ENCODE results near the gene PRKCZ. TPM values are rescaled to one million over a fixed set of nuclear protein-coding genes. Genes with fewer than 3 reads are reported as not detected.

PRKCZ gene
- total RNA-seq, 1 donor from 2014 or later: 33.4 TPM

GRCh38 chr1:2019571-2020309 is 30.5 kb upstream of the PRKCZ start:
- H3K27me3 Mint-ChIP-seq (ENCODE audit: insufficient read depth, low read depth): peaks cover 33% of the 10 kb centered on the region
- peaks cover 81% of the 10 kb centered on the region for H3K27me3 ChIP-seq
- peak overlapping the region; percentile 35 for H3K4me3 Mint-ChIP-seq
- DNase-seq (ENCODE audit: low spot score): peak; percentile 82
- H3K9me3 ChIP-seq (ENCODE audit: low read depth): no peaks in the 10 kb centered on the region
- no peak overlapping the region for H3K9ac ChIP-seq
- H3K27ac ChIP-seq: no peak overlapping the region
- H3K36me3 ChIP-seq: no peaks in the 10 kb centered on the region
- peaks cover 14% of the 10 kb centered on the region for H3F3A ChIP-seq (ENCODE audit: low read depth)
- no peak overlapping the region for H3K27ac Mint-ChIP-seq
- peak overlapping the region; percentile 36 for H3K4me3 ChIP-seq
- H2AFZ ChIP-seq (replicated peaks): no peak overlapping the region
- H3K4me2 ChIP-seq: peak overlapping the region; percentile 77
- peaks cover 9% of the 10 kb centered on the region for H3K4me1 ChIP-seq
- H4K20me1 ChIP-seq (ENCODE audit: low read depth): peaks cover 27% of the 10 kb centered on the region
- no peaks in the 10 kb centered on the region for H3K79me2 ChIP-seq (ENCODE audit: low read depth)
- H3K36me3 Mint-ChIP-seq: peaks cover 3% of the 10 kb centered on the region
- peaks cover 2% of the 10 kb centered on the region for H3K9me3 Mint-ChIP-seq
- TF ChIP-seq CTCF (IDR thresholded peaks at IDR 0.05) (no peak), EZH2phosphoT487 (IDR thresholded peaks at IDR 0.05) (no peak), EZH2 (IDR thresholded peaks at IDR 0.05) (peak; percentile 74)
- peaks cover 11% of the 10 kb centered on the region for H3K4me1 Mint-ChIP-seq

GRCh38 chr1:2020310-2020655 is 29.9 kb upstream of the PRKCZ start:
- no peak overlapping the region for H2AFZ ChIP-seq (replicated peaks)
- H3K4me3 ChIP-seq: no peak overlapping the region
- peak overlapping the region; percentile 35 for H3K4me3 Mint-ChIP-seq
- H3K27me3 ChIP-seq: peaks cover 76% of the 10 kb centered on the region
- peaks cover 9% of the 10 kb centered on the region for H3K4me1 ChIP-seq
- H3K36me3 ChIP-seq: no peaks in the 10 kb centered on the region
- no peak overlapping the region for H3K4me2 ChIP-seq
- H3K79me2 ChIP-seq (ENCODE audit: low read depth): no peaks in the 10 kb centered on the region
- H4K20me1 ChIP-seq (ENCODE audit: low read depth): peaks cover 27% of the 10 kb centered on the region
- TF ChIP-seq EZH2phosphoT487 (IDR thresholded peaks at IDR 0.05) (no peak), EZH2 (IDR thresholded peaks at IDR 0.05) (no peak), CTCF (IDR thresholded peaks at IDR 0.05) (no peak)
- H3F3A ChIP-seq (ENCODE audit: low read depth): peaks cover 14% of the 10 kb centered on the region
- H3K36me3 Mint-ChIP-seq: peaks cover 3% of the 10 kb centered on the region
- no peak for DNase-seq (ENCODE audit: low spot score)
- no peak overlapping the region for H3K27ac Mint-ChIP-seq
- H3K9me3 ChIP-seq (ENCODE audit: low read depth): no peaks in the 10 kb centered on the region
- H3K27ac ChIP-seq: no peak overlapping the region
- H3K9me3 Mint-ChIP-seq: peaks cover 2% of the 10 kb centered on the region
- H3K4me1 Mint-ChIP-seq: peaks cover 9% of the 10 kb centered on the region
- H3K9ac ChIP-seq: no peak overlapping the region
- peaks cover 32% of the 10 kb centered on the region for H3K27me3 Mint-ChIP-seq (ENCODE audit: insufficient read depth, low read depth)

GRCh38 chr1:2021550-2021949 is 28.7 kb upstream of the PRKCZ start:
- TF ChIP-seq EZH2 (IDR thresholded peaks at IDR 0.05) (no peak), CTCF (IDR thresholded peaks at IDR 0.05) (no peak), EZH2phosphoT487 (IDR thresholded peaks at IDR 0.05) (no peak)
- Histone ChIP-seq H3K4me2 (no peak overlapping the region), H3K9me3 (ENCODE audit: low read depth) (no peaks in the 10 kb centered on the region), H3K36me3 (no peaks in the 10 kb centered on the region), H3K27ac (no peak overlapping the region), H4K20me1 (ENCODE audit: low read depth) (peaks cover 27% of the 10 kb centered on the region), H2AFZ (replicated peaks) (no peak overlapping the region), H3K79me2 (ENCODE audit: low read depth) (no peaks in the 10 kb centered on the region), H3K4me3 (no peak overlapping the region), H3F3A (ENCODE audit: low read depth) (peaks cover 14% of the 10 kb centered on the region), H3K4me1 (peaks cover 9% of the 10 kb centered on the region), H3K27me3 (peaks cover 64% of the 10 kb centered on the region), H3K9ac (no peak overlapping the region)
- H3K27ac Mint-ChIP-seq: no peak overlapping the region
- H3K27me3 Mint-ChIP-seq (ENCODE audit: insufficient read depth, low read depth): peaks cover 30% of the 10 kb centered on the region
- DNase-seq (ENCODE audit: low spot score): no peak
- peaks cover 9% of the 10 kb centered on the region for H3K4me1 Mint-ChIP-seq
- H3K9me3 Mint-ChIP-seq: peaks cover 2% of the 10 kb centered on the region
- H3K36me3 Mint-ChIP-seq: peaks cover 3% of the 10 kb centered on the region
- no peak overlapping the region for H3K4me3 Mint-ChIP-seq

Data from neural progenitor cell (in vitro differentiated cells).